NCI-H1694 treated with DMSO at 0.1 percent for 48 hours (cell line): ENCODE results near the gene SH3TC1.

ENCODE experiments used
- DNase-seq: peaks from one replicate; lab custom pipeline; 2025; lab: John Stamatoyannopoulos, UW

SH3TC1 gene

GRCh38 chr4:8262637-8263322 is 63.7 kb downstream of the SH3TC1 start:
- no peak for DNase-seq

GRCh38 chr4:8263397-8263796 is 64.3 kb downstream of the SH3TC1 start:
- DNase-seq: no peak

- DNase-seq: no peak
These were observed 65.0 kb downstream of the SH3TC1 start for GRCh38 chr4:8264106-8264505.

- no peak for DNase-seq
These were observed 66.3 kb downstream of the SH3TC1 start for GRCh38 chr4:8265171-8265929.

GRCh38 chr4:8266088-8266487 is 67.0 kb downstream of the SH3TC1 start:
- DNase-seq: no peak

- no peak for DNase-seq
These were observed 67.4 kb downstream of the SH3TC1 start for GRCh38 chr4:8266508-8266907.

- peak; percentile 32 for DNase-seq
These were observed 68.0 kb downstream of the SH3TC1 start for GRCh38 chr4:8267077-8267476.

GRCh38 chr4:8268211-8268610 is 69.1 kb downstream of the SH3TC1 start:
- no peak for DNase-seq

- no peak for DNase-seq
These were observed 69.9 kb downstream of the SH3TC1 start for GRCh38 chr4:8268901-8269534.

- DNase-seq: no peak
These were observed 70.7 kb downstream of the SH3TC1 start, which contains the start of gene HTRA3 for GRCh38 chr4:8269535-8270417. Gene HTRA3, plus strand, starts transcription at chr4:8269754. Its CDS starts 215 bp downstream, at chr4:8269969.

- no peak for DNase-seq
These were observed 71.3 kb downstream of the SH3TC1 start for GRCh38 chr4:8270418-8270771.

- no peak for DNase-seq
These were observed 72.1 kb downstream of the SH3TC1 start for GRCh38 chr4:8270912-8271815.

- no peak for DNase-seq
These were observed 72.7 kb downstream of the SH3TC1 start for GRCh38 chr4:8271821-8272220.

- no peak for DNase-seq
These were observed 73.7 kb downstream of the SH3TC1 start for GRCh38 chr4:8272472-8273428.

- DNase-seq: no peak
These were observed 74.4 kb downstream of the SH3TC1 start for GRCh38 chr4:8273450-8273849.

GRCh38 chr4:8274066-8274652 is 75.1 kb downstream of the SH3TC1 start:
- DNase-seq: no peak

- DNase-seq: peak; percentile 80
These were observed 75.9 kb downstream of the SH3TC1 start for GRCh38 chr4:8274765-8275547.

GRCh38 chr4:8275548-8275910 is 76.4 kb downstream of the SH3TC1 start:
- no peak for DNase-seq
